GM12878 (cell line): Measurements from ENCODE around the gene HOMER2. TPM values are rescaled to one million over a fixed set of nuclear protein-coding genes. Genes with fewer than 3 reads are reported as not detected.

Source experiments
- ATAC-seq: fragments of 200-7000 bp; cut with Tn5 transposase; 3 replicates; pipeline ENCODE4 v1.9.1; 2020; ENCODE audit warnings: mild to moderate bottlenecking, moderate library complexity
- BruUV-seq: library from RNA; stranded (reverse); fragments of 400-500 nt; replicated peaks from 2 replicates; lab custom pipeline; 2021; lab: Mats Ljungman, UMichigan
- CTCF ChIA-PET: fragments of 300-600 bp; sonication (Branson Sonifier 250); formaldehyde crosslinking; extraction: SDS; loops from one replicate; lab custom pipeline; 2021; ENCODE audit warnings: inconsistent platforms; lab: Yijun Ruan, JAX
- POLR2A ChIA-PET: fragments of 350-600 bp; formaldehyde crosslinking; extraction: SDS; loops from one replicate; lab custom pipeline; 2021; ENCODE audit warnings: inconsistent platforms; lab: Charles Lee
- RAD21 ChIA-PET: fragments of 300-600 bp; sonication (Branson Sonifier 250); formaldehyde crosslinking; loops from one replicate; lab custom pipeline; 2023; ENCODE audit warnings: antibody characterized with exemption; ENCODE audit not compliant: unreplicated experiment; lab: Charles Lee
- SMC1A ChIA-PET: fragments of 300-600 bp; sonication (Branson Sonifier 250); formaldehyde crosslinking; loops from one replicate; lab custom pipeline; 2023; ENCODE audit not compliant: unreplicated experiment, uncharacterized antibody; lab: Charles Lee
- DNase-seq: peaks from one replicate; pipeline ENCODE4 v3.0.0-alpha.2; 2011; ENCODE audit warnings: low read depth, low spot score
- FAIRE-seq: peaks from 3 replicates; lab custom pipeline; 2011; peaks lifted over from hg19 to GRCh38; lab: Jason Lieb, UNC
- H2AFZ ChIP-seq: 2 replicates; pipeline ENCODE4 v1.6.0; 2011; ENCODE audit warnings: low read depth, low read length, control low read depth; ENCODE audit not compliant: control insufficient read depth
- H3K27ac ChIP-seq: 2 replicates; pipeline ENCODE4 v1.5.1; 2011; ENCODE audit warnings: control low read depth; ENCODE audit not compliant: control insufficient read depth, insufficient read depth
- H3K27me3 ChIP-seq, 2 experiments: replicated peaks in 1 of 2; 2 replicates each; pipeline versions ENCODE4 v1.6.0 to v1.6.1; 2011; ENCODE audit warnings: low read length in 1 of 2; ENCODE audit not compliant: control insufficient read depth in 2 of 2, insufficient read depth in 2 of 2
- H3K36me3 ChIP-seq, 2 experiments: 2 replicates each; pipeline ENCODE4 v1.5.1; 2011; ENCODE audit warnings: low read length in 1 of 2; ENCODE audit not compliant: control insufficient read depth in 2 of 2, insufficient read depth in 2 of 2
- H3K4me1 ChIP-seq: 2 replicates; pipeline ENCODE4 v1.6.1; 2011; ENCODE audit warnings: mild to moderate bottlenecking, low read length, moderate library complexity, mixed read lengths; ENCODE audit not compliant: control insufficient read depth, insufficient read depth
- H3K4me2 ChIP-seq: 2 replicates; pipeline ENCODE4 v1.6.0; 2011; ENCODE audit warnings: control low read depth; ENCODE audit not compliant: control insufficient read depth, insufficient read depth
- H3K4me3 ChIP-seq: fragments of 200-600 bp; sonication (generic); 2 replicates; pipeline ENCODE4 v1.5.1; 2016
- H3K79me2 ChIP-seq: 2 replicates; pipeline ENCODE4 v1.6.0; 2011; ENCODE audit warnings: low read length; ENCODE audit not compliant: control insufficient read depth, insufficient read depth
- H3K9ac ChIP-seq: 2 replicates; pipeline ENCODE4 v1.8.0; 2011; ENCODE audit warnings: low read length, control low read depth, mixed read lengths; ENCODE audit not compliant: control insufficient read depth, insufficient read depth
- H3K9me3 ChIP-seq: replicated peaks from 3 replicates; pipeline ENCODE4 v1.5.1; 2011; ENCODE audit warnings: mild to moderate bottlenecking, low read length; ENCODE audit not compliant: control insufficient read depth, insufficient read depth
- H4K20me1 ChIP-seq: 2 replicates; pipeline ENCODE4 v1.6.0; 2011; ENCODE audit not compliant: control insufficient read depth, insufficient read depth
- CREM ChIP-seq: IDR thresholded peaks from 2 replicates; pipeline ENCODE4 v1.6.1; 2014; ENCODE audit warnings: antibody characterized with exemption, low read depth
- CUX1 ChIP-seq: IDR thresholded peaks from 2 replicates; pipeline ENCODE4 v1.6.1; 2012; ENCODE audit warnings: improper control_type of control experiment, low read depth, low read length; ENCODE audit not compliant: insufficient replicate concordance
- HDAC6 ChIP-seq: fragments of 200-600 bp; sonication (generic); IDR thresholded peaks from one replicate; pipeline ENCODE4 v1.8.0; 2017; ENCODE audit warnings: antibody characterized with exemption; ENCODE audit not compliant: unreplicated experiment
- IKZF2 ChIP-seq, 2 experiments: fragments of 450-650 bp; IDR thresholded peaks; 2 replicates each; pipeline ENCODE4 v1.6.1; 2017; ENCODE audit warnings: mild to moderate bottlenecking in 2 of 2, moderate library complexity in 2 of 2
- MTA2 ChIP-seq: fragments of 450-650 bp; IDR thresholded peaks from 2 replicates; pipeline ENCODE4 v1.6.1; 2016; ENCODE audit warnings: low read depth, mild to moderate bottlenecking, moderate library complexity
- PBX3 ChIP-seq: IDR thresholded peaks from 2 replicates; pipeline ENCODE4 v1.6.1; 2011; ENCODE audit warnings: mild to moderate bottlenecking, low read depth, low read length, moderate library complexity; ENCODE audit not compliant: insufficient replicate concordance
- SIX5 ChIP-seq: IDR thresholded peaks from 2 replicates; pipeline ENCODE4 v1.6.1; 2011; ENCODE audit warnings: mild to moderate bottlenecking, low read depth, low read length, moderate library complexity; ENCODE audit not compliant: severe bottlenecking
- ZNF384 ChIP-seq: IDR thresholded peaks from 2 replicates; pipeline ENCODE4 v1.6.1; 2012; ENCODE audit warnings: low read depth, mild to moderate bottlenecking, low read length, improper control_type of control experiment, borderline replicate concordance
- WGBS: methylation state at CpG from one replicate; pipeline ENCODE4 v1.1.6; 2016; ENCODE audit warnings: low lambda C conversion rate; ENCODE audit not compliant: insufficient replicate concordance, insufficient coverage; ENCODE audit errors: missing lambda C conversion rate; 5-methylcytosine and 5-hydroxymethylcytosine counted together
- in situ Hi-C: fragments of 300-500 bp; cut with MboI; formaldehyde crosslinking; loops from 9 replicates; pipeline ENCODE4 v1.14.3; 2018; ENCODE audit warnings: mixed read lengths
- intact Hi-C: fragments of 100-400 bp; cut with micrococcal nuclease; formaldehyde crosslinking; loops from one replicate; pipeline ENCODE4 v1.14.2; 2022; ENCODE audit not compliant: unreplicated experiment
- polyA plus RNA-seq, 11 experiments: library from polyadenylated mRNA; depleted of rRNA in 4 of 11; unstranded in 6 of 11; stranded (reverse) in 5 of 11; fragments of >200 nt; fragmentation: Nextera tagmentation in 4 of 11; fragmentation: Illumina TruSeq in 1 of 11; extraction: Ambion mirVana in 4 of 11; extraction: Trizol in 1 of 11; gene quantifications; 1 replicate in 1 of 11; 2 replicates in 10 of 11; pipeline versions ENCODE4 v1.2.1 to v1.2.3, GENCODE V29; 2011 to 2016; ENCODE audit warnings: inconsistent platforms in 2 of 11, missing spikeins in 2 of 11, low read depth in 1 of 11
- total RNA-seq, 4 experiments: library from RNA; depleted of rRNA in 3 of 4; stranded (reverse); fragments of >200 nt in 3 of 4; fragmentation: Illumina TruSeq in 1 of 4; extraction: Trizol in 1 of 4; gene quantifications; 2 replicates each; pipeline versions ENCODE4 v1.2.1 to v1.2.3, GENCODE V29; 2013 to 2021

HOMER2 gene
- total and polyA plus RNA-seq, 10 of the 15 experiments (the other 5 are each of a cell fraction or from before 2014, with no cell fraction given), result 0.60 to 5.0 (median 1.8) TPM

DNA sequence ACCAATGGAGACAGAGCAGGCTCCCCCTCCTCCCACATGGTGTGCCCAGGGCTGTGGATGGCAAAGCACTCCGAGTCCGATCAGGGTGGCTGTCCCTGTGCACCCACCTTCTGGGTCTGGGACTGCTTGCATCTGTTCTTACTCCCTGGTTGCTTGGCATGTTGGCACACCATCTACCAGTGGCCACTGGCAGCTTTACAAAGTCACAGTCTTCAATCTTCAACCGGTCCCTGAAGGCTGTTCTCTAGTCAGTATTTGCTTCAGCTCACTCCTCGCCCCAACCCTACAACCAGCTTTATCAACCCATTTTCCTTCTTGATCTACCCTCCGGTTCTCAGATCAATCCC lies 14.8 kb downstream of the HOMER2 start:
- DNase-seq, result no peak
- intact Hi-C loops, result no loop called here
- 41% methylated on average over 5 of the region's 5 CpGs for WGBS
- no peaks in the 10 kb centered on the region for H3K79me2 ChIP-seq
- H3K36me3 ChIP-seq, result no peaks in the 10 kb centered on the region
- ChIA-PET SMC1A (no interaction called here), CTCF (no interaction called here), POLR2A (no interaction called here), RAD21 (no interaction called here)
- TF ChIP-seq CREM, result no peak
- no peak for TF ChIP-seq SIX5
- no peak for TF ChIP-seq PBX3
- no peak for TF ChIP-seq ZNF384
- no peak for TF ChIP-seq IKZF2 (IDR thresholded peaks at IDR 0.05)
- no peak for TF ChIP-seq HDAC6
- no peak for TF ChIP-seq MTA2
- TF ChIP-seq CUX1, result no peak
- no peak overlapping the region for H3K4me3 ChIP-seq
- in situ Hi-C loops, result no loop called here
- H4K20me1 ChIP-seq, result no peaks in the 10 kb centered on the region
- no peak overlapping the region for H3K27ac ChIP-seq
- no peak overlapping the region for H2AFZ ChIP-seq
- FAIRE-seq, result no peak
- ATAC-seq, result no peak
- no peak overlapping the region for H3K4me2 ChIP-seq
- peaks cover 0 to 1% of the 10 kb centered on the region in 2 experiments; a peak in 2 of 4 replicates for H3K27me3 ChIP-seq
- no peaks in the 10 kb centered on the region for H3K9me3 ChIP-seq
- H3K9ac ChIP-seq, result no peak overlapping the region
- H3K4me1 ChIP-seq, result no peaks in the 10 kb centered on the region
- BruUV-seq, result no TSS peak
